ENCODE data around the gene SFTPA2.
"Not testable (repeated sequence)": the region's sequence is repeated elsewhere in the genome, so short reads cannot be mapped to it uniquely, and the experiment has no call there.

Gene SFTPA2

DNA sequence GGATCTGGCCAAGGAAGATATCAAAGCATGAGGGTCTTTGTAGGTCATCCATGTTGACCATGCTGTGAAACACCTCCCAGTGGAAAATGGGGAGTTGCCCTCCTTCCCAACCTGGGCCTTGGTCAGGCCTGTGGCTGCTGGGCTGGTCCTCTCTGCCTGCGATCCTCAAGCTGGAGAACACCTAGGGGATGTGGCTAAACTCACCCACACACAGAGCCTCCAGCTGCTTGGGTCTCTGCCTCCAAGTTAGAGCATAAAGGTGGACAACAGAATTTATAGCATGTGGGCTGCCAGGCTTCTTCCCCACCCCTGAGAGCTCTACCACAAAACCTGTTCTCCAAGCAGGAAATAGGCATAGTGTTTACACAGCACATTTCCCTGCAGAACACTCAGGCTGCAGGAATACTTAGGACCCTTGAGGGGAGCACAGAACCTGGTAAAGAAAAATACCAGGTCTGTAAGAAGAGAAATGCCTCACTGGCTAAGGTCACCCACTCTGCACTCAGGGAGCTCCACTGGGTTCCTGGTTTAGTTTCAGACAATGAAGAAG is at the start of gene SFTPA2:
SFTPA2 (minus strand) TSS at position 248 of the 550 bp plus-strand sequence. CDS start 924 bp downstream, outside the sequence.
- no peak for DNase-seq (ENCODE audit: low read depth in 2 of 2, low spot score in 1 of 2)

DNA sequence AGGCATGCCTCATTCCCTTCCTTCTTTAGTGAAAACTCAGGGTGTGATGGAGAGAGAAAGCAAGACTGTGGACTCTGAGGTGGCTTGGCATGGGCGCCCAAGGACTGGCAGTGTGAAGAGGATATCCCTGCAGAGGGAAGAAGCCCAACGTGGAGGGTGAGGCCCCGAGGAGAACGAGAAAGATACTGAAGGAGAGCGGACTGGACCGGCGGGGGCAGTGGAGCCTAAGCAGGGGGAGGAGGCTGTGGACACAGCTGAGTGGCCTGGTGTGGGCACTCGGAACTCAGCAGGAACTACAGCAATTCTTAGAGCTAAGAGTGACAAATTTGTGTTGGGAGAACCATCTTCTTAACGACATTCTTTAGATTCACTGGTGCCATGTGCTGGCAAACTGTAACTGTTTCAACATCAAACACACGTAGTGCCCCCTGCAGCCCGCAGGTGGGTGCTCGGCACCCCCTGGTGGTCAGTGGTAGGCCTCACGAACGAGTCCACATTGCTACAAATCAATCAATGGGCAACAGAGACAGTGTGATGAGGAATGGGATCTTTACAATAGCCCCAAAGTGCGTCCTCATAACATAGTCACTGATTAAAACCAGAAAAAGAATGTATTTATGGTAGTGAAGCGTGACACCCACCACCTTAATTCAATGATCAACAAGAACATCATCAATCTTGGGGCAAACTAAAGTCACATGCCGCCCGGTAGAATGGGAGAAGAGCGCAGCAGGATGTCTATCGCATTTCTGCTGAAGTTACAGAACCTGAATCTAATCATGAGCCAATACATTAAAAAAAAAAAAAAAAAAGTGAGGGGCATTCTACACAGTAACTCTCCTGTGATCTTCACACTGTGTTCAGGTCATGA is 48.5 kb upstream of the SFTPA2 start:
- DNase-seq (ENCODE audit: low read depth in 2 of 2, low spot score in 1 of 2) = no peak

GRCh38 chr10:79605308-79605707 is 45.1 kb upstream of the SFTPA2 start:
- no peak for DNase-seq (ENCODE audit: low read depth in 2 of 2, low spot score in 1 of 2)

GRCh38 chr10:79604294-79604693 is 44.1 kb upstream of the SFTPA2 start:
- DNase-seq (ENCODE audit: low read depth in 2 of 2, low spot score in 1 of 2) = no peak

DNA sequence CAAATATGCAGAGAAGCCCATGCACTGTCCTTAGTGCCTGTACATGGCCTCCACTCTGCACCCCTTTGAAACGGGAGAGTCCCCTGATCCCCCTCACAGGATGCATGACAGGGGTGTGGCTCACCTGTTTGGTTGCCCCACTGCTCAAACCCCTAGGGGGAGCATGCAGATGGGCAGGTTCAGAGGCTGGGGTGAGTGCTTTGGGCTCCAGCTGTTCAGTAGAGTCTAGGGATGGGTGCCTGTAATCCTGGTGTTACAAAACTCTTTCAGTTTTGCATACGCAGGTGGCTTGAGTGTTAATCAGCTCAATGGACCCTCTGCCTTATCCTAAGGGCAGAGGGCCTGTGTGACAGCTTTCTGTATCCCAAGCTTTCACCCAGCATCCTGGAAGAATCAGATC is 42.7 kb upstream of the SFTPA2 start:
- no peak for DNase-seq (ENCODE audit: low read depth in 2 of 2, low spot score in 1 of 2)

- no peak for DNase-seq (ENCODE audit: low read depth in 2 of 2, low spot score in 1 of 2)
Observed at GRCh38 chr10:79601939-79602338, 41.7 kb upstream of the SFTPA2 start.

DNA sequence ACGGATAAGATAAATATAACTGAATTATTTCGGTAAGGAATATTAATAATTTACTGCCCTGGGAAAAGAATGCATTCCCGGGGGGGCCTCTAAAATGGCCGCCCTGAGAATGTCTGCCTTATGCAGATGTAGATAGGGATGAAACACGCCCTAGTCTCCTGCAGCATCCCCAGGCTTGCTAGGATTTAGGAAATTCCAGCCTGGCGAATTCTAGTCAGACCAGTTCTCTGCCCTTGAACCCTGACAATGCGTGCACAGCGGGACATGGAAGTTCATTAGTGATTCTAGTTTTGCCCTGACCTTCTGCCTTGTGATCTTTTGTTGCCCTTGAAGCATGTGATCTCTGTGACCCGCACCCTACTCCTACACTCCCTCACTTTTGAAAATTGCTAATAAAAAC is 39.4 kb upstream of the SFTPA2 start:
- not testable (repeated sequence) for DNase-seq (ENCODE audit: low read depth in 2 of 2, low spot score in 1 of 2)

GRCh38 chr10:79595510-79595909 is 35.3 kb upstream of the SFTPA2 start:
- no peak for DNase-seq (ENCODE audit: low read depth in 2 of 2, low spot score in 1 of 2)

DNA sequence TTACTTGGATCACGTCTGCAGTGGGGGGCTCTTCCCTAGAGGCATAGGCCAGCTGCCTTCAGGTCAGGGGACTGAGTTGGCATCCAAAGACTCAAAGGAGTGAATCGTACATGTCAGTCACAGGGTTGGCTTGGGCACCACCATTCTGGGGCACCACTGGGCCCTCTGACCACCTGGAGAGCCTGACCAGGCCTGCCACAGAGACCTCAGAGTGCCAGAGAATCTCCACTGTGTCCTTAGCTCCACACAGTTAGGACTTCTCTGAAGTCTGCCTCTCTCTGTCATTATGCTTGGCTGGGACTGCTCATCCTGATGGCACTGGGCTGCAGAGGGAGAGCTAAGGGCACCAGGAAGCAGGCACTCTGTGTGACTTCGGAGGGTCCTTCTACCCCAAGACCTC is 34.4 kb upstream of the SFTPA2 start:
- DNase-seq (ENCODE audit: low read depth in 2 of 2, low spot score in 1 of 2) = not testable (repeated sequence)

- DNase-seq (ENCODE audit: low read depth in 2 of 2, low spot score in 1 of 2) = no peak
Observed at GRCh38 chr10:79593377-79593776, 33.2 kb upstream of the SFTPA2 start.

DNA sequence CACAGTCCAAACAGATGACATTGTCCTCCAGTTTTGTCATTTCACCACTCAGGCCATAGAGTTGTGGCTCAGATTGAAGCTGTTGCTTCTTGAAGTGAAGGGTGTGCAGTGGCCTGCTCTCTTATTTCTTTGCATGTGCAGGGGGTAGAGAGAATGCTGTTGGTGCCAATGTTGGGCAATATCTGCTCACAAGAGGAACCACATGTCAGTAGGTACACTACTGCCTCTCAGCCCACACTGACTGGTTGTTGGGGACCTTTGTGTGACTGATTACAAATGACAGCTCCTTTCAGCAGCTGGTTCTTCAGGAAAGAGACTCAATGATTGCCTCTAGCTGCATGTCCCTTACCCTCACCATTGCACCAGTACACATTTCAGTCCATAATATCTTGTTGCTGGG is 28.6 kb upstream of the SFTPA2 start:
- DNase-seq (ENCODE audit: low read depth in 2 of 2, low spot score in 1 of 2) = no peak

DNA sequence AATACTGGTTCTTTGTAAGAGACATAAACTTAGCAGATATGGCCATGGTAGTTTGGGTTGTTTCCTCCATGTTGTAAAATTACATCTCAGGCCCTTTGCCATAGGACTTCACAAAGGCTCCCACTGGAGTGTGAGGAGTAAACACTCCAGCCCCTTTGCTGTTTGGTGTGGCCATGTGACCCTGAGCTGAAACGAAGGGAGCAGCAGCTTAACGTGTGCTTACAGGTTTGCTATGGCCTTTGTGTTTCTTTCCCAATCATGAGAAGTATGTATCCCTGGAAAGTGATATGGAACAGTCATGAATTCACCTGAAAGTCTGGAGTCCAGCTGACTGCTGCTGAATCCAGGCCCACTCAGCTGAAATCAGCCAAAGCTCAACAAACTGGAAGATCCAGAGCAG is 26.7 kb upstream of the SFTPA2 start:
- DNase-seq (ENCODE audit: low read depth in 2 of 2, low spot score in 1 of 2) = no peak

DNA sequence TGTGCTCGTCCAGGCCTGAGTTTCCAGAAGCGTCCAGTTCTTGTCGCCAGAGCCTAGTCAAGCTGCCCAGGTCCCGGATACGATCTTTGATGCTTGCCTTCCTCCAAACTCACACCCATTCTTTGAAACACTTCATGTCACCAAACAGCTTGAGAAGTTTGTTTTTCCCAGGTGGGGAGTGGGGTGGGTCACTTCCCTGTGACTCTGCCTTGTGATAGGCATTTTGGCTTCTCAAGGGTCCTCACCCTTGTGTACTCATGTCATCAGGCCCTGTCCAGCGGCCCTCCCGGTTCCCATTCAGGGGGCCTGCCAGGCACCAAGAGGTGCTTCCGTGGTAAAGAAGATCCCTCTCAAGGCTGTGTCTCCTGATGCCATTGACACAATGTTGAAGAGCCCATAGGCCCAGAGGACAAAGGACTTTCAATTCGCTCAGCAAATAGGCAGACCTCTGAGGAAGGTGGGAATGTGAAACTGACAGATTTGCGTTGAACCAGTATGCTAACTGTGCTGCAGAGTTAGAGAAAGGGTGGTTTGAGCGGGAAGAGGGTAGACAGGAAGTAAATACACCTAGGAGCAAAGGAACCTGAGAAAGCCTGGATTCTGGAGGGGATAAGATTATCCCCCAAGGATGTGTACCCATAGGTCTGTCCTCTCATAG is 25.8 kb upstream of the SFTPA2 start:
- no peak for DNase-seq (ENCODE audit: low read depth in 2 of 2, low spot score in 1 of 2)

GRCh38 chr10:79583488-79584024 is 23.3 kb upstream of the SFTPA2 start:
- DNase-seq (ENCODE audit: low read depth in 2 of 2, low spot score in 1 of 2) = no peak

GRCh38 chr10:79582954-79583353 is 22.7 kb upstream of the SFTPA2 start:
- DNase-seq (ENCODE audit: low read depth in 2 of 2, low spot score in 1 of 2) = not testable (repeated sequence)

GRCh38 chr10:79582096-79582495 is 21.9 kb upstream of the SFTPA2 start:
- DNase-seq (ENCODE audit: low read depth in 2 of 2, low spot score in 1 of 2) = no peak

DNA sequence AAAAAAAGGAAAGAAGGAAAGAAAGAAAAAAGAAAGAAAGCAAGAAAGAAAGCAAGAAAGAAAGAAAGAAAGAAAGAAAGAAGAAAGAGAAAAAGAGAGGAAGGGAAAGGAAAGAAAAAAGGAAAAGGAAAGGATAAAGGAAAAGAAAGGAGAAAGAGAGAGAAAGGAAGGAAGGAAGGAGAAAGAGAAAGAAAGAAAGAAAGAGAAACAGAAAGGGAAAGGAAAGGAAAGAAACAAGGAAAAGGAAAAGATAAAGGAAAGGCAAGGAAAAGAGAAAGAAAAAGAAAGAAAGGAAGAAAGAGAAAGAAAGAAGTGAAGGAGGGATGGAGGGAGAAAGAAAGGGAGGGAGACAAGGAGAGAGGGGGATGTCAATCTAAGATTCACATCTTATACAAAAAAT is 20.8 kb upstream of the SFTPA2 start:
- no peak for DNase-seq (ENCODE audit: low read depth in 2 of 2, low spot score in 1 of 2)

DNA sequence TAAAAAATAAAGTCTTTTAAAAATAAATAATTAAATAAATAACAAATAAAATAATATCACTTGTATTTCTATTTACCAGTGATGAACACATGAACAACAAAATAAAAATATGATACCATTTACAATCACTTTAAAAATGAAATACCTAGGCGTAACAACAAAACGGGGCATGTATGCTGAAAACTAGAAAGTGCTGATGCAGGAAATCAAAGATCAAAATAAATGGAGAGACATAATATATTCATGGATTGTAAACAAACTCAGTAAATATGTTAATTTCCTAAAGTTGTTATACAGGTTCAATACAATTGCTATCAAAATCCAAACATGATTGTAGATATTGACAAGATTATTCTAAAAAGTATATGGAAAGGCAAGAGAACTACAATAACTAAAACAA is 19.2 kb upstream of the SFTPA2 start:
- no peak for DNase-seq (ENCODE audit: low read depth in 2 of 2, low spot score in 1 of 2)

- DNase-seq (ENCODE audit: low read depth in 2 of 2, low spot score in 1 of 2) = not testable (repeated sequence)
Observed at GRCh38 chr10:79570624-79571023, 10.4 kb upstream of the SFTPA2 start.

GRCh38 chr10:79563426-79563825 is 3.2 kb upstream of the SFTPA2 start:
- DNase-seq (ENCODE audit: low read depth in 2 of 2, low spot score in 1 of 2) = no peak

DNA sequence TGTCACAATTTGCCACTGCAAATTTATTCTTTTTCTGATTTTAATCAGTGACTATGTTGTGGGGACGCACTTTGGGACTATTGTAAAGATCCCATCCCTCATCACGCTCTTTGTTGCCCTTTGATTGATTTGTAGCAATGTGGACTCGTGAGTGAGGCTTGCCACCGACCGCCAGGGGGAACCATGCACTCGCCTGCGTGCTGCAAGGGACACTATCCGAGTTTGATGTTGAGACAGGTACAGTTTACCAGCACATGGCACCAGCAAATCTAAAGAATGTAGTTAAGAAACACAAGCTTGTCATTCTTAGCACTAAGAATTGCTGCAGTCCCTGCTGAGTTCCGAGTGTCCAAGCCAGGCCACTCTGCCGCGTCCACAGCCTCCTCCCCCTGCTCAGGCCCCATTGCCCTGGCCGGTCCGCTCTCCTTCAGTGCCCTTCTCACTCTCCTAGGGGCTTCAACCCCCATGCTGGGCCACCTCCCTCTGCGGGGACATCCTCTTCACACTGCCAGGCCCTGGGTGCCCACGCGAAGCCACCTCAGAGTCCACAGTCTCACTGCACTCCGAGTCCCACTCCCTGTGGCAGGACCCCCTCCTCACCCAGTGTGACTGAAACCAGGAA is 2.0 kb upstream of the SFTPA2 start:
- peak in 1 of 2 donors; percentile 11 for DNase-seq (ENCODE audit: low read depth in 2 of 2, low spot score in 1 of 2)

All from stimulated activated CD8-positive, alpha-beta memory T cell treated with anti-CD3 and anti-CD28 coated beads, Interleukin-4, amount 100 ng/mL, for 1 hour (primary cell).